PC-9 (cell line): ENCODE data around the gene RUNX1.

ENCODE experiments used
- CTCF ChIP-seq: fragments of 200-600 bp; sonication (generic); conservative IDR thresholded peaks from 2 replicates; pipeline ENCODE4 v1.6.1; 2017; ENCODE audit warnings: mixed run types, antibody characterized with exemption, mild to moderate bottlenecking, moderate library complexity
- EZH2 ChIP-seq: fragments of 200-600 bp; sonication (generic); IDR thresholded peaks from 2 replicates; pipeline ENCODE4 v1.8.0; 2017; ENCODE audit warnings: antibody characterized with exemption, low read depth

- TF ChIP-seq CTCF (no peak), EZH2 (no peak)
Measured at GRCh38 chr21:34925597-34925996, 123.5 kb downstream of the RUNX1 start.
